Gastrocnemius medialis (tissue), 4 donors: ENCODE measurements around the gene SLC12A4. TPM values are rescaled to one million over a fixed set of nuclear protein-coding genes. Genes with fewer than 3 reads are reported as not detected.

ENCODE experiments used
- ATAC-seq, 2 donors: fragments of 150-250 bp; one replicate each; pipeline ENCODE4 v1.9.1; 2016
- DNase-seq, 2 donors: peaks; one replicate each; pipeline ENCODE4 v3.0.0-alpha.2; 2019
- H3K27ac ChIP-seq, 4 donors: fragments of 200-600 bp; sonication (generic); 1 replicate in 1 of 4; 2 replicates in 3 of 4; pipeline ENCODE4 v1.5.1; 2016 to 2018; ENCODE audit warnings: mild to moderate bottlenecking in 2 of 4, moderate library complexity in 1 of 4
- H3K27me3 ChIP-seq, 3 donors: fragments of 200-600 bp; sonication (generic) in 2 of 3; 1 replicate in 1 of 3; 2 replicates in 2 of 3; pipeline versions ENCODE4 v1.5.1 to v1.6.0; 2016 to 2019; ENCODE audit warnings: mild to moderate bottlenecking in 1 of 3, moderate library complexity in 1 of 3
- H3K36me3 ChIP-seq, 2 donors: fragments of 200-600 bp; sonication (generic) in 1 of 2; one replicate each; pipeline ENCODE4 v1.5.1; 2017 to 2018
- H3K4me1 ChIP-seq, 2 donors: fragments of 200-600 bp; sonication (generic) in 1 of 2; one replicate each; pipeline ENCODE4 v1.5.1; 2016 to 2017; ENCODE audit warnings: mild to moderate bottlenecking in 2 of 2
- H3K4me3 ChIP-seq, 4 donors: fragments of 200-600 bp; sonication (generic) in 3 of 4; 1 replicate in 1 of 4; 2 replicates in 3 of 4; pipeline ENCODE4 v1.5.1; 2016 to 2019; ENCODE audit warnings: mild to moderate bottlenecking in 2 of 4
- H3K9me3 ChIP-seq, 3 donors: fragments of 200-600 bp; sonication (generic) in 2 of 3; 1 replicate in 1 of 3; 2 replicates in 2 of 3; pipeline ENCODE4 v1.5.1; 2016 to 2019
- CTCF ChIP-seq, 5 experiments: fragments of 450-650 bp in 3 of 5; fragments of 200-600 bp in 2 of 5; sonication (generic) in 2 of 5; IDR thresholded peaks in 4 of 5; conservative IDR thresholded peaks in 1 of 5; 1 replicate in 4 of 5; 2 replicates in 1 of 5; pipeline ENCODE4 v1.5.1; 2016 to 2019; ENCODE audit warnings: antibody characterized with exemption in 5 of 5, mild to moderate bottlenecking in 3 of 5, moderate library complexity in 3 of 5
- POLR2A ChIP-seq, 2 donors: fragments of 450-650 bp; IDR thresholded peaks; one replicate each; pipeline ENCODE4 v1.6.1; 2017; ENCODE audit warnings: antibody characterized with exemption in 2 of 2, mild to moderate bottlenecking in 2 of 2, moderate library complexity in 2 of 2
- in situ Hi-C, 4 donors: fragments of 200-750 bp; cut with MboI; loops; one replicate each; pipeline versions ENCODE4 v1.15.0 to v1.8.0; 2017; ENCODE audit warnings: low sequenced_read_pairs in 4 of 4
- intact Hi-C: fragments of 100-400 bp; cut with DNase I; formaldehyde crosslinking; loops from one replicate; pipeline ENCODE4 v1.15.1; 2023; ENCODE audit warnings: low total_unique reads
- total RNA-seq, 4 donors: library from RNA; depleted of rRNA; stranded (reverse); fragments of >200 nt; gene quantifications; one replicate each; pipeline versions ENCODE4 v1.1.0 to v1.2.3, GENCODE V29; 2016

The SLC12A4 gene
- total RNA-seq, 4 donors from 2014 or later, result 10.4 to 30.8 (median 15.8) TPM

GRCh38 chr16:67987460-67988160 lies 19.2 kb upstream of the SLC12A4 start:
- in situ Hi-C loops, result no loop called here
- H3K4me1 ChIP-seq, result peaks cover 64 to 65% of the 10 kb centered on the region in 2 donors
- peak; percentile 65 to 83 for DNase-seq

GRCh38 chr16:67986949-67987348 lies 18.5 kb upstream of the SLC12A4 start:
- Histone ChIP-seq H3K27me3 (no peaks in the 10 kb centered on the region), H3K9me3 (no peaks in the 10 kb centered on the region), H3K27ac (peak overlapping the region; percentile 83 to 93 (median 92)), H3K4me1 (peaks cover 64 to 65% of the 10 kb centered on the region in 2 donors), H3K4me3 (no peak overlapping the region), H3K36me3 (no peaks in the 10 kb centered on the region)
- ATAC-seq (peak in 1 of 2 donors; percentile 3), DNase-seq (no peak)
- TF ChIP-seq POLR2A (IDR thresholded peaks at IDR 0.05) (no peak), CTCF (IDR thresholded peaks at IDR 0.05 in 4 of 5, conservative IDR thresholded peaks at IDR 0.05 in 1 of 5) (no peak)
- in situ Hi-C loops (no loop called here), intact Hi-C loops (loop anchor here (1.0 to 2.0 kb wide), 2 partner anchors 20 to 94 kb away; partner anchors contain the start of gene PSKH1)

More at GRCh38 chr16:67987460-67988160, 19.2 kb upstream of the SLC12A4 start:
- Histone ChIP-seq H3K27ac (peak overlapping the region; percentile 83 to 93 (median 92)), H3K4me3 (peak overlapping the region; percentile 10 to 49 (median 42)), H3K36me3 (no peaks in the 10 kb centered on the region), H3K27me3 (no peaks in the 10 kb centered on the region), H3K9me3 (no peaks in the 10 kb centered on the region)
- TF ChIP-seq POLR2A (IDR thresholded peaks at IDR 0.05) (peak; percentile 53 to 62), CTCF (IDR thresholded peaks at IDR 0.05 in 4 of 5, conservative IDR thresholded peaks at IDR 0.05 in 1 of 5) (no peak)
- intact Hi-C loops, result loop anchor here (1.0 to 2.0 kb wide), 3 partner anchors 21 to 94 kb away; partner anchors contain the start of gene PSKH1
- peak; percentile 78 to 80 for ATAC-seq

- ATAC-seq (no peak), DNase-seq (no peak)
- in situ Hi-C loops (no loop called here), intact Hi-C loops (no loop called here)
- H3K9me3 ChIP-seq, result no peaks in the 10 kb centered on the region
- peaks cover 32% of the 10 kb centered on the region in 2 donors for H3K4me1 ChIP-seq
- H3K27ac ChIP-seq, result no peak overlapping the region
- no peak overlapping the region for H3K4me3 ChIP-seq
- H3K27me3 ChIP-seq, result no peaks in the 10 kb centered on the region
- TF ChIP-seq CTCF (IDR thresholded peaks at IDR 0.05 in 4 of 5, conservative IDR thresholded peaks at IDR 0.05 in 1 of 5) (no peak), POLR2A (IDR thresholded peaks at IDR 0.05) (no peak)
- no peaks in the 10 kb centered on the region for H3K36me3 ChIP-seq
These were observed 13.7 kb upstream of the SLC12A4 start for GRCh38 chr16:67982011-67982696.

GRCh38 chr16:67979955-67980678 lies 11.7 kb upstream of the SLC12A4 start, which contains the start of gene DPEP3:
TSS of gene DPEP3 (minus strand) at chr16:67980499. CDS start at chr16:67980380, 119 bp downstream.
- no peaks in the 10 kb centered on the region for H3K9me3 ChIP-seq
- H3K36me3 ChIP-seq, result no peaks in the 10 kb centered on the region
- H3K27me3 ChIP-seq, result no peaks in the 10 kb centered on the region
- peaks cover 11 to 18% of the 10 kb centered on the region in 2 donors for H3K4me1 ChIP-seq
- in situ Hi-C loops, result no loop called here
- DNase-seq, result no peak
- no peak for ATAC-seq
- no peak within 1 kb of the TSS for H3K4me3 ChIP-seq
- intact Hi-C loops, result no loop called here
- TF ChIP-seq POLR2A (IDR thresholded peaks at IDR 0.05) (no peak), CTCF (IDR thresholded peaks at IDR 0.05 in 4 of 5, conservative IDR thresholded peaks at IDR 0.05 in 1 of 5) (peak in 1 of 5 experiments; percentile 16)
- H3K27ac ChIP-seq, result no peak within 1 kb of the TSS
